CD4-positive, alpha-beta T cell (primary cell): ENCODE results near the gene UIMC1. TPM values are rescaled to one million over a fixed set of nuclear protein-coding genes. Genes with fewer than 3 reads are reported as not detected.

Experiments
- ATAC-seq: fragments of 200-7000 bp; cut with Tn5 transposase; one replicate; pipeline ENCODE4 v1.10.0; 2022; ENCODE audit warnings: mild to moderate bottlenecking; ENCODE audit not compliant: poor library complexity
- CTCF ChIA-PET: fragments of 350-600 bp; sonication (Branson Sonifier 250); formaldehyde crosslinking; loops from one replicate; lab custom pipeline; 2021; ENCODE audit warnings: antibody characterized with exemption, inconsistent platforms; lab: Charles Lee
- POLR2A ChIA-PET: fragments of 350-600 bp; sonication (Branson Sonifier 250); formaldehyde crosslinking; loops from one replicate; lab custom pipeline; 2021; ENCODE audit warnings: antibody characterized with exemption, inconsistent platforms; lab: Charles Lee
- DNase-seq, 14 experiments: peaks; one replicate each; pipeline ENCODE4 v3.0.0-alpha.2; 2013 to 2020; ENCODE audit warnings: mixed read lengths in 2 of 14
- H3K27ac ChIP-seq, 2 donors: one replicate each; pipeline versions ENCODE4 v1.5.1 to v1.7.0; 2013; ENCODE audit warnings: low read length in 2 of 2, low read depth in 1 of 2, mild to moderate bottlenecking in 1 of 2
- H3K27me3 ChIP-seq, 2 experiments: 1 replicate in 1 of 2; 2 replicates in 1 of 2; pipeline versions ENCODE4 v1.6.1 to v1.7.0; 2013; ENCODE audit warnings: low read length in 2 of 2, control low read depth in 1 of 2, mild to moderate bottlenecking in 1 of 2, moderate library complexity in 1 of 2; ENCODE audit not compliant: insufficient read depth in 2 of 2, control insufficient read depth in 1 of 2
- H3K36me3 ChIP-seq: one replicate; pipeline ENCODE4 v1.6.1; 2013; ENCODE audit warnings: low read length, control low read depth; ENCODE audit not compliant: insufficient read depth
- H3K4me1 ChIP-seq: one replicate; pipeline ENCODE4 v1.6.1; 2013; ENCODE audit warnings: low read length, control low read depth; ENCODE audit not compliant: insufficient read depth
- H3K4me3 ChIP-seq: one replicate; pipeline ENCODE4 v1.5.1; 2013; ENCODE audit warnings: mild to moderate bottlenecking, low read length, moderate library complexity
- H3K9me3 ChIP-seq, 2 experiments: 1 replicate in 1 of 2; 2 replicates in 1 of 2; pipeline versions ENCODE4 v1.6.1 to v1.7.0; 2013; ENCODE audit warnings: low read length in 2 of 2, mild to moderate bottlenecking in 2 of 2, control low read depth in 1 of 2, moderate library complexity in 1 of 2; ENCODE audit not compliant: control insufficient read depth in 1 of 2, insufficient read depth in 1 of 2
- H3K27ac Mint-ChIP-seq: one replicate; pipeline ENCODE4 v1.8.0; 2020; ENCODE audit warnings: mixed read lengths
- H3K27me3 Mint-ChIP-seq: one replicate; pipeline ENCODE4 v1.8.0; 2021; ENCODE audit warnings: mixed read lengths
- H3K36me3 Mint-ChIP-seq: one replicate; pipeline ENCODE4 v1.8.0; 2021; ENCODE audit warnings: low read depth, mixed read lengths
- H3K4me1 Mint-ChIP-seq: one replicate; pipeline ENCODE4 v1.8.0; 2021; ENCODE audit warnings: low read depth, mixed read lengths
- H3K4me3 Mint-ChIP-seq: one replicate; pipeline ENCODE4 v1.8.0; 2020; ENCODE audit warnings: mild to moderate bottlenecking, mixed read lengths
- H3K9me3 Mint-ChIP-seq: one replicate; pipeline ENCODE4 v1.8.0; 2020; ENCODE audit warnings: mixed read lengths
- CTCF ChIP-seq: fragments of 200-600 bp; IDR thresholded peaks from one replicate; pipeline ENCODE4 v1.8.0; 2022; ENCODE audit warnings: antibody characterized with exemption, mild to moderate bottlenecking
- intact Hi-C, 2 experiments: fragments of 100-400 bp; cut with DNase I in 1 of 2; cut with micrococcal nuclease in 1 of 2; formaldehyde crosslinking; loops; one replicate each; pipeline versions ENCODE4 v1.15.1 to v1.9.0; 2023 to 2025; cut with DNase I, micrococcal nuclease
- total RNA-seq, 174 experiments: library from RNA in 2 of 174; stranded (reverse) in 2 of 174; gene quantifications; one replicate each; pipeline ENCODE4 v1.2.3 and lab custom pipeline; 2021 to 2026

UIMC1 gene
- total RNA-seq, 2 experiments from 2014 or later = 42.3 to 50.8 TPM

DNA sequence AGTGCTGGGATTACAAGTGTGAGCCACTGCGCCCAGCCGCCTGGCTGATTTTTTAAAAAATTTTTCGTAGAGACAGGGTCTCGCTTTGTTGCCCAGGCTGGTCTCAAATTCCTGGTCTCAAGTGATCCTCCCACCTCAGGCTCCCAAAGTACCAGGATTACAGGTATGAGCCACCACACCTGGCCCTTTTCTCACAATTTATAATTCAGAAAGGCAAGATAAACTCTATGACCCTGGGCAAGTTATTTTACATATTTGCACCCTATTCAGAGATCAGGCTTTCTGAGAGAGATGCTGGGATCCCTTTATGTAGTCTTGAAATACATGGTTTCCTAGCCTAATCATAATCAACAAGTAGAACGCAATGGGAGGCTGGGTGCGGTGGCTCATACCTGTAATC is 36.5 kb upstream of the UIMC1 start:
- H3K4me3 Mint-ChIP-seq = no peak overlapping the region
- Histone ChIP-seq H3K4me3 (no peak overlapping the region), H3K27ac (no peak overlapping the region), H3K4me1 (no peaks in the 10 kb centered on the region), H3K9me3 (no peaks in the 10 kb centered on the region), H3K27me3 (no peaks in the 10 kb centered on the region), H3K36me3 (peaks cover 66% of the 10 kb centered on the region)
- CTCF ChIA-PET = no interaction called here
- intact Hi-C loops = no loop called here
- no peaks in the 10 kb centered on the region for H3K9me3 Mint-ChIP-seq
- POLR2A ChIA-PET = no interaction called here
- no peaks in the 10 kb centered on the region for H3K27me3 Mint-ChIP-seq
- no peak overlapping the region for H3K27ac Mint-ChIP-seq
- DNase-seq = no peak
- ATAC-seq = no peak
- H3K36me3 Mint-ChIP-seq = peaks cover 79% of the 10 kb centered on the region
- TF ChIP-seq CTCF = no peak
- no peaks in the 10 kb centered on the region for H3K4me1 Mint-ChIP-seq

DNA sequence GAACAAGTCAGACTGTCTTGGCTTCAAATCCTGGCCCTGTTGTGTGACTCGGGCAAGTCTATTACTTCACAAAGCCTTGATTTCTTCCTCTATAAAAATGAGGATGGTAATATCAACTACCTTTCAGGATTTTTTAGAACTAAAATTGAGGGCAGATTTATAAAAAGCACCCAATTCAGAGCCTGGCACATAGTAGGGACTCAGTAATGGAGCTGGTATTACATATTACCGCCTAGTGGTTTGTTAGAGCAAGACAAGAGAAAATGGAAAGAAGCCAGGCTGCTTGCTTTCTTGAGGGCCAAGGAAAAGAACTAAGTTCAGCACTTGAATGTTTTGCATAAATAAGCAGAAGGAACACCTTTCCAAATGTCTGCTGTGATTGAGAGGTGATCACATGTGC is 35.4 kb upstream of the UIMC1 start:
- intact Hi-C loops = no loop called here
- no peak overlapping the region for H3K4me3 Mint-ChIP-seq
- H3K27me3 Mint-ChIP-seq = no peaks in the 10 kb centered on the region
- Histone ChIP-seq H3K27ac (no peak overlapping the region), H3K36me3 (peaks cover 66% of the 10 kb centered on the region), H3K9me3 (no peaks in the 10 kb centered on the region), H3K4me3 (no peak overlapping the region), H3K4me1 (no peaks in the 10 kb centered on the region), H3K27me3 (no peaks in the 10 kb centered on the region)
- DNase-seq = no peak
- no peak for ATAC-seq
- CTCF ChIA-PET = interaction anchor here (0.7 kb wide), 1 partner anchor 38 kb away, joined by 3 read pairs; no protein-coding TSS in a partner anchor
- no peak overlapping the region for H3K27ac Mint-ChIP-seq
- H3K36me3 Mint-ChIP-seq = peaks cover 67% of the 10 kb centered on the region
- H3K4me1 Mint-ChIP-seq = no peaks in the 10 kb centered on the region
- H3K9me3 Mint-ChIP-seq = no peaks in the 10 kb centered on the region
- POLR2A ChIA-PET = no interaction called here
- no peak for TF ChIP-seq CTCF

DNA sequence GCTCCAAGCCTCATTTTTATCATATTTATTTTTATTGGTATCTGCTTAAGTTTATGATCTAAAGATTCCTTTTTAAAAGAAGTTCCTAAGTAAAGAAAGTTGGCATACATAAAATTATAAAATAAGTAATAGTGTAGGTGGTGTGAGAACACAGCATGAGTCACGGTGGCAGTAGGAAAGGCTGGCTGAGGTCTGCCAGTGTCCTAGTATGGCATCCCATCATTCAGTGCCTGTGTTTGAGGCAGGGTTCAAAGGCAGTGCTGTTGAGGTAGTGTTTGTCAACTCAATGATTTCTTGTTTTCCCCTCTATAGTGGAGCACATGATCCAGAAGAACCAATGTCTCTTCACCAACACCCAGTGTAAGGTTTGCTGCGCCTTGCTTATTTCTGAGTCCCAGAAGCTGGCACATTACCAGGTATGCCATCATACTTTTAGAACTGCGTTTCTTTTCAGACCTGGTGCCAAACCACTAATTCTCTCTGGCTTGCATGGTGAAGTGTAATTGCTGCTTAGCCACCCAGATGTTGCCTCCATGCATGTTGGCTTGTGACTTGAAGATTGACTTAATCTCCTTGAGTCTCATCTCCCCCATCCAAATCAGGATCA is 34.3 kb upstream of the UIMC1 start:
- ATAC-seq (no peak), DNase-seq (no peak)
- peaks cover 65% of the 10 kb centered on the region for H3K36me3 ChIP-seq
- H3K27ac ChIP-seq = no peak overlapping the region
- intact Hi-C loops = no loop called here
- Mint-ChIP-seq H3K9me3 (no peaks in the 10 kb centered on the region), H3K4me3 (no peak overlapping the region), H3K36me3 (peaks cover 68% of the 10 kb centered on the region), H3K27ac (no peak overlapping the region), H3K27me3 (no peaks in the 10 kb centered on the region), H3K4me1 (no peaks in the 10 kb centered on the region)
- ChIA-PET CTCF (interaction anchor here (0.7 kb wide), 1 partner anchor 37 kb away, joined by 3 read pairs; no protein-coding TSS in a partner anchor), POLR2A (no interaction called here)
- peaks cover 2% of the 10 kb centered on the region for H3K4me1 ChIP-seq
- TF ChIP-seq CTCF = no peak
- H3K27me3 ChIP-seq = no peaks in the 10 kb centered on the region
- H3K4me3 ChIP-seq = no peak overlapping the region
- H3K9me3 ChIP-seq = no peaks in the 10 kb centered on the region
